H1 (cell line): ENCODE measurements around the gene LAMB1. TPM values are rescaled to one million over a fixed set of nuclear protein-coding genes. Genes with fewer than 3 reads are reported as not detected.
A peak's percentile ranks its signal among the peaks of the same experiment; 100 is the strongest.

ENCODE experiments used
- CTCF ChIA-PET: fragments of 300-600 bp; sonication (Branson Sonifier 250); formaldehyde crosslinking; loops from one replicate; lab custom pipeline; 2021; ENCODE audit not compliant: partially characterized antibody; lab: Charles Lee
- POLR2A ChIA-PET: fragments of 300-600 bp; sonication (Branson Sonifier 250); formaldehyde crosslinking; loops from one replicate; lab custom pipeline; 2021; ENCODE audit warnings: inconsistent platforms; ENCODE audit not compliant: partially characterized antibody; lab: Charles Lee
- DNase-seq, 2 experiments: peaks; one replicate each; pipeline versions ENCODE4 v3.0.0 to v3.0.0-alpha.2; 2010 to 2022; ENCODE audit warnings: low spot score in 2 of 2, low read depth in 1 of 2, mixed read lengths in 1 of 2
- FAIRE-seq: peaks from 2 replicates; lab custom pipeline; 2011; peaks lifted over from hg19 to GRCh38; lab: Jason Lieb, UNC
- H2AFZ ChIP-seq: 2 replicates; pipeline ENCODE4 v1.8.1; 2012; ENCODE audit warnings: low read length, inconsistent platforms
- H2AK5ac ChIP-seq: 2 replicates; pipeline ENCODE4 v1.6.1; 2013; ENCODE audit warnings: low read depth, low read length
- H2BK120ac ChIP-seq: replicated peaks from 2 replicates; pipeline ENCODE3; 2013; ENCODE audit warnings: low read depth, low read length, inconsistent platforms
- H2BK12ac ChIP-seq: 2 replicates; pipeline ENCODE4 v1.6.1; 2013; ENCODE audit warnings: low read depth, low read length
- H2BK15ac ChIP-seq: 2 replicates; pipeline ENCODE4 v1.6.1; 2013; ENCODE audit warnings: low read length
- H2BK20ac ChIP-seq: 2 replicates; pipeline ENCODE4 v1.6.1; 2013; ENCODE audit warnings: low read length
- H2BK5ac ChIP-seq: 2 replicates; pipeline ENCODE4 v1.6.1; 2013; ENCODE audit warnings: low read depth, low read length
- H3K14ac ChIP-seq: 2 replicates; pipeline ENCODE4 v1.6.1; 2013; ENCODE audit warnings: inconsistent platforms; ENCODE audit not compliant: insufficient read length
- H3K18ac ChIP-seq: 2 replicates; pipeline ENCODE4 v1.6.1; 2013; ENCODE audit warnings: low read length; ENCODE audit errors: extremely low read depth
- H3K23ac ChIP-seq: 2 replicates; pipeline ENCODE4 v1.6.1; 2013; ENCODE audit warnings: inconsistent platforms; ENCODE audit not compliant: insufficient read length
- H3K23me2 ChIP-seq: 2 replicates; pipeline ENCODE4 v1.6.1; 2013; ENCODE audit warnings: low read depth, low read length
- H3K27ac ChIP-seq: 2 replicates; pipeline ENCODE4 v1.6.1; 2011; ENCODE audit warnings: low read depth, low read length, inconsistent platforms
- H3K27me3 ChIP-seq, 4 experiments: replicated peaks in 1 of 4; 1 replicate in 1 of 4; 2 replicates in 3 of 4; pipeline versions ENCODE4 v1.6.1 to v1.8.1; 2011 to 2013; ENCODE audit warnings: low read length in 3 of 4, mild to moderate bottlenecking in 3 of 4, inconsistent platforms in 2 of 4, mixed read lengths in 2 of 4, moderate library complexity in 1 of 4; ENCODE audit not compliant: control insufficient read depth in 3 of 4, insufficient read depth in 3 of 4; ENCODE audit errors: extremely low read depth in 1 of 4
- H3K36me3 ChIP-seq, 4 experiments: 2 replicates each; pipeline versions ENCODE4 v1.6.1 to v1.8.1; 2011 to 2013; ENCODE audit warnings: mild to moderate bottlenecking in 4 of 4, low read length in 3 of 4, moderate library complexity in 2 of 4, control low read depth in 1 of 4, inconsistent platforms in 1 of 4; ENCODE audit not compliant: insufficient read depth in 4 of 4, control insufficient read depth in 2 of 4
- H3K4ac ChIP-seq: replicated peaks from 2 replicates; pipeline ENCODE3; 2013; ENCODE audit warnings: low read length, low read depth, mixed read lengths, inconsistent platforms; ENCODE audit not compliant: insufficient read length
- H3K4me1 ChIP-seq, 4 experiments: replicated peaks in 1 of 4; 1 replicate in 1 of 4; 2 replicates in 3 of 4; pipeline versions ENCODE4 v1.6.1 to v1.8.1; 2011 to 2013; ENCODE audit warnings: low read length in 3 of 4, inconsistent platforms in 2 of 4, mixed read lengths in 1 of 4; ENCODE audit not compliant: insufficient read depth in 4 of 4, control insufficient read depth in 3 of 4
- H3K4me2 ChIP-seq, 2 experiments: 2 replicates each; pipeline versions ENCODE4 v1.6.1 to v1.8.1; 2011 to 2013; ENCODE audit warnings: low read depth in 2 of 2, low read length in 2 of 2, control low read depth in 1 of 2, inconsistent platforms in 1 of 2, mild to moderate bottlenecking in 1 of 2; ENCODE audit not compliant: insufficient read depth in 1 of 2
- H3K4me3 ChIP-seq, 4 experiments: fragments of 200-600, 300-600 bp in 1 of 4; sonication (generic), shearing (Covaris generic), sonication (Bioruptor Twin) in 1 of 4; 2 replicates each; pipeline versions ENCODE4 v1.5.1 to v1.8.1; 2011 to 2016; ENCODE audit warnings: low read length in 4 of 4, low read depth in 3 of 4, control low read depth in 2 of 4, inconsistent platforms in 2 of 4, mild to moderate bottlenecking in 2 of 4, mixed read lengths in 1 of 4, moderate library complexity in 1 of 4; ENCODE audit not compliant: insufficient read depth in 2 of 4; ENCODE audit errors: extremely low read depth in 1 of 4
- H3K56ac ChIP-seq: replicated peaks from 2 replicates; pipeline ENCODE3; 2013; ENCODE audit warnings: low read depth, mild to moderate bottlenecking, mixed read lengths, low read length, inconsistent platforms; ENCODE audit not compliant: insufficient read length
- H3K79me1 ChIP-seq: 2 replicates; pipeline ENCODE4 v1.6.1; 2013; ENCODE audit warnings: low read depth, low read length, control low read depth
- H3K79me2 ChIP-seq, 2 experiments: 2 replicates each; pipeline versions ENCODE4 v1.6.1 to v1.8.1; 2012 to 2013; ENCODE audit warnings: low read length in 2 of 2, mild to moderate bottlenecking in 2 of 2, inconsistent platforms in 1 of 2; ENCODE audit not compliant: insufficient read depth in 2 of 2, control insufficient read depth in 1 of 2
- H3K9ac ChIP-seq, 4 experiments: replicated peaks in 1 of 4; 1 replicate in 1 of 4; 2 replicates in 3 of 4; pipeline versions ENCODE4 v1.6.1 to v1.8.1; 2011 to 2013; ENCODE audit warnings: low read depth in 3 of 4, low read length in 3 of 4, control low read depth in 2 of 4, mild to moderate bottlenecking in 2 of 4, moderate library complexity in 2 of 4, inconsistent platforms in 1 of 4; ENCODE audit errors: extremely low read depth in 1 of 4
- H3K9me3 ChIP-seq, 2 experiments: 2 replicates each; pipeline versions ENCODE4 v1.6.1 to v1.8.1; 2012 to 2013; ENCODE audit warnings: mild to moderate bottlenecking in 2 of 2, moderate library complexity in 2 of 2, control low read depth in 1 of 2, inconsistent platforms in 1 of 2, low read depth in 1 of 2, low read length in 1 of 2, mixed read lengths in 1 of 2; ENCODE audit not compliant: insufficient read depth in 2 of 2
- H4K20me1 ChIP-seq, 2 experiments: replicated peaks in 1 of 2; 2 replicates each; pipeline versions ENCODE3 to v1.8.1; 2011 to 2013; ENCODE audit warnings: inconsistent platforms in 2 of 2, low read length in 2 of 2, mild to moderate bottlenecking in 1 of 2; ENCODE audit not compliant: insufficient read depth in 2 of 2, control insufficient read depth in 1 of 2
- H4K5ac ChIP-seq: 2 replicates; pipeline ENCODE4 v1.6.1; 2013; ENCODE audit warnings: low read length, low read depth, mixed read lengths, inconsistent platforms; ENCODE audit not compliant: insufficient read length
- H4K8ac ChIP-seq: 2 replicates; pipeline ENCODE4 v1.8.0; 2013; ENCODE audit warnings: mild to moderate bottlenecking, moderate library complexity, low read length, inconsistent platforms; ENCODE audit not compliant: insufficient read depth; ENCODE audit errors: extremely low read depth
- H4K91ac ChIP-seq: replicated peaks from 2 replicates; pipeline ENCODE3; 2013; ENCODE audit warnings: low read length, mixed read lengths, inconsistent platforms; ENCODE audit not compliant: insufficient read length
- CEBPB ChIP-seq: IDR thresholded peaks from 2 replicates; pipeline ENCODE4 v1.6.1; 2012; ENCODE audit warnings: low read depth, low read length
- CTCF ChIP-seq, 3 experiments: IDR thresholded peaks; 1 replicate in 2 of 3; 2 replicates in 1 of 3; pipeline versions ENCODE4 v1.5.1 to v1.6.1; 2011; ENCODE audit warnings: low read length in 3 of 3, mild to moderate bottlenecking in 3 of 3, inconsistent platforms in 2 of 3, low read depth in 1 of 3, moderate library complexity in 1 of 3; ENCODE audit not compliant: insufficient read depth in 1 of 3; ENCODE audit errors: control extremely low read depth in 1 of 3
- MAX ChIP-seq: IDR thresholded peaks from 2 replicates; pipeline ENCODE4 v1.6.1; 2012; ENCODE audit warnings: inconsistent platforms
- RBBP5 ChIP-seq: IDR thresholded peaks from 2 replicates; pipeline ENCODE4 v1.7.1; 2012; ENCODE audit warnings: low read depth, mild to moderate bottlenecking, inconsistent platforms, low read length, moderate library complexity, borderline replicate concordance
- SIN3A ChIP-seq, 2 experiments: IDR thresholded peaks in 1 of 2; conservative IDR thresholded peaks in 1 of 2; 2 replicates each; pipeline ENCODE4 v1.6.1; 2011 to 2012; ENCODE audit warnings: low read length in 2 of 2, improper control_type of control experiment in 1 of 2, low read depth in 1 of 2, mild to moderate bottlenecking in 1 of 2
- SIRT6 ChIP-seq: IDR thresholded peaks from one replicate; pipeline ENCODE4 v1.7.1; 2012; ENCODE audit warnings: low read length, inconsistent platforms
- YY1 ChIP-seq: IDR thresholded peaks from 2 replicates; pipeline ENCODE4 v1.6.1; 2011; ENCODE audit warnings: low read depth, mild to moderate bottlenecking, low read length
- ZNF274 ChIP-seq: IDR thresholded peaks from 2 replicates; pipeline ENCODE4 v1.7.0; 2012; ENCODE audit warnings: low read length, borderline replicate concordance; ENCODE audit errors: extremely low read depth
- WGBS, 2 experiments: shearing (Covaris generic) in 1 of 2; methylation state at CpG; one replicate each; pipeline versions ENCODE4 v1.1.6 to v1.1.7; 2013 to 2015; ENCODE audit warnings: low lambda C conversion rate in 2 of 2, mixed read lengths in 2 of 2, inconsistent platforms in 1 of 2, low coverage in 1 of 2, missing lambda C conversion rate in 1 of 2; ENCODE audit not compliant: insufficient replicate concordance in 2 of 2, insufficient coverage in 1 of 2, insufficient read length in 1 of 2; ENCODE audit errors: extremely low coverage in 1 of 2, missing lambda C conversion rate in 1 of 2; 5-methylcytosine and 5-hydroxymethylcytosine counted together
- polyA plus RNA-seq, 7 experiments: library from polyadenylated mRNA; depleted of rRNA in 3 of 7; stranded (reverse) in 5 of 7; unstranded in 2 of 7; fragments of >200 nt in 5 of 7; fragments of 200-250 nt in 2 of 7; gene quantifications; 1 replicate in 5 of 7; 2 replicates in 1 of 7; 4 replicates in 1 of 7; pipeline versions ENCODE4 v1.2.1 to v1.2.3, GENCODE V29; 2011 to 2013; ENCODE audit warnings: missing spikeins in 2 of 7, mixed read lengths in 2 of 7
- total RNA-seq: library from RNA; stranded (reverse); fragmentation: NEBNext Ultra II Directional; extraction: Animal tissue kit (Norgen Biotek cat#: 25700); gene quantifications from 2 replicates; pipeline ENCODE4 v1.2.1, GENCODE V29; 2021

LAMB1 gene
- total and polyA plus RNA-seq, 2 of the 8 experiments (the other 6 are each of a cell fraction or from before 2014, with no cell fraction given) = 31.9 to 38.5 TPM

- FAIRE-seq (no peak), DNase-seq (peak; percentile 67 to 95)
- ChIA-PET POLR2A (interaction anchor here (1.0 to 1.1 kb wide), 2 partner anchors 11 to 115 kb away, joined by 3 read pairs; no protein-coding TSS in a partner anchor), CTCF (interaction anchor here (0.9 to 3.8 kb wide), 8 partner anchors 8 to 246 kb away, joined by 3 to 31 read pairs (median 3); no protein-coding TSS in a partner anchor)
- Histone ChIP-seq H3K9ac (peak within 1 kb of the TSS; percentile 75 to 90 (median 88)), H3K14ac (no peak within 1 kb of the TSS), H2BK12ac (0 out of 2 replicates have a peak within 1 kb of the TSS, but pooled peaks have one; percentile 53), H2BK20ac (no peak within 1 kb of the TSS; the same call in 1 of the 2 replicates), H2AK5ac (no peak within 1 kb of the TSS), H4K8ac (peak within 1 kb of the TSS; percentile 54), H3K23me2 (peaks cover 5% of the 10 kb centered on the region; the same call in 1 of the 2 replicates), H3K79me1 (peaks cover 4% of the 10 kb centered on the region; the same call in 1 of the 2 replicates), H3K4me2 (peak within 1 kb of the TSS; percentile 70 to 97), H2AFZ (peak within 1 kb of the TSS; percentile 93), H4K20me1 (peaks cover 1 to 5% of the 10 kb centered on the region in 2 experiments), H2BK5ac (peak within 1 kb of the TSS; percentile 98), H4K5ac (peak within 1 kb of the TSS; percentile 88), H3K4ac (peak within 1 kb of the TSS; percentile 49), H3K4me1 (peaks cover 0 to 6% (median 3%) of the 10 kb centered on the region in 4 experiments; a peak in 1 of 7 replicates), H3K23ac (no peak within 1 kb of the TSS), H3K9me3 (peaks cover 0 to 3% of the 10 kb centered on the region in 2 experiments; a peak in 1 of 4 replicates), H3K36me3 (peaks cover 0 to 23% (median 9%) of the 10 kb centered on the region in 4 experiments; a peak in 5 of 8 replicates), H4K91ac (peak within 1 kb of the TSS; percentile 85), H3K56ac (peak within 1 kb of the TSS; percentile 86), H3K27ac (peak within 1 kb of the TSS; percentile 85), H3K4me3 (peak within 1 kb of the TSS; percentile 67 to 88 (median 75)), H2BK15ac (no peak within 1 kb of the TSS; the same call in 1 of the 2 replicates), H3K79me2 (peaks cover 2 to 46% of the 10 kb centered on the region in 2 experiments; a peak in 3 of 4 replicates), H3K18ac (peak within 1 kb of the TSS; percentile 100), H2BK120ac (no peak within 1 kb of the TSS), H3K27me3 (no peaks in the 10 kb centered on the region)
- 1% methylated on average over 49 of the region's 55 CpGs; no CpG with 5 or more reads in 1 of the 2 experiments for WGBS, 2 experiments
- TF ChIP-seq CTCF (IDR thresholded peaks at IDR 0.05; ENCODE audit: control extremely low read depth in 1 of 3, insufficient read depth in 1 of 3, low read depth in 1 of 3, low read length in 3 of 3) (no peak), ZNF274 (no peak), CEBPB (no peak), RBBP5 (0 out of 2 replicates have a peak, but pooled peaks have one; percentile 66), SIRT6 (no peak), YY1 (no peak), SIN3A (conservative IDR thresholded peaks at IDR 0.05 in 1 of 2, IDR thresholded peaks at IDR 0.05 in 1 of 2; ENCODE audit: low read depth in 1 of 2, low read length in 2 of 2) (peak; percentile 38 to 95; a peak in 2 of 4 replicates), MAX (peak; percentile 96)
Observed at GRCh38 chr7:107890962-107891635, 111.9 kb downstream of the LAMB1 start, which contains the start of gene DLD. DLD (plus strand) TSS chr7:107891183; CDS start chr7:107891251, 68 bp downstream.
